Keratinocyte (primary cell): ENCODE measurements around the gene OGFRL1. TPM values are rescaled to one million over a fixed set of nuclear protein-coding genes. Genes with fewer than 3 reads are reported as not detected.

ENCODE experiments used
- DNase-seq: peaks from one replicate; pipeline ENCODE4 v3.0.0-alpha.2; 2011; ENCODE audit warnings: low read depth, missing footprints, low spot score
- FAIRE-seq: peaks from 2 replicates; lab custom pipeline; 2011; peaks lifted over from hg19 to GRCh38; lab: Jason Lieb, UNC
- H2AFZ ChIP-seq: 2 replicates; pipeline ENCODE4 v1.6.0; 2012; ENCODE audit warnings: low read length, control low read depth, inconsistent platforms; ENCODE audit not compliant: control insufficient read depth
- H3K27ac ChIP-seq: 2 replicates; pipeline ENCODE4 v1.5.1; 2011; ENCODE audit warnings: low read length; ENCODE audit not compliant: control insufficient read depth, insufficient read depth
- H3K27me3 ChIP-seq: 3 replicates; pipeline ENCODE4 v1.6.0; 2011; ENCODE audit warnings: low read length; ENCODE audit not compliant: control insufficient read depth, insufficient read depth; ENCODE audit errors: extremely low read depth
- H3K36me3 ChIP-seq, 2 experiments: 2 replicates in 1 of 2; 3 replicates in 1 of 2; pipeline ENCODE4 v1.5.1; 2011; ENCODE audit warnings: low read length in 2 of 2, mild to moderate bottlenecking in 1 of 2; ENCODE audit not compliant: control insufficient read depth in 2 of 2, insufficient read depth in 2 of 2; ENCODE audit errors: extremely low read depth in 1 of 2
- H3K4me1 ChIP-seq: 3 replicates; pipeline ENCODE4 v1.5.1; 2011; ENCODE audit warnings: low read length; ENCODE audit not compliant: control insufficient read depth, insufficient read depth; ENCODE audit errors: extremely low read depth
- H3K4me2 ChIP-seq: 3 replicates; pipeline ENCODE4 v1.6.0; 2011; ENCODE audit warnings: low read depth, low read length; ENCODE audit not compliant: control insufficient read depth, insufficient read depth; ENCODE audit errors: extremely low read depth
- H3K4me3 ChIP-seq, 3 experiments: fragments of 200-600 bp in 1 of 3; sonication (generic) in 1 of 3; 2 replicates in 2 of 3; 3 replicates in 1 of 3; pipeline ENCODE4 v1.5.1; 2011 to 2016; ENCODE audit warnings: low read length in 3 of 3, mild to moderate bottlenecking in 3 of 3, control low read depth in 2 of 3, inconsistent platforms in 1 of 3, low read depth in 1 of 3, mixed read lengths in 1 of 3, mixed run types in 1 of 3, moderate library complexity in 1 of 3; ENCODE audit not compliant: control insufficient read depth in 2 of 3, insufficient read depth in 2 of 3; ENCODE audit errors: extremely low read depth in 1 of 3
- H3K79me2 ChIP-seq: 2 replicates; pipeline ENCODE4 v1.6.0; 2012; ENCODE audit warnings: low read length; ENCODE audit not compliant: control insufficient read depth, insufficient read depth
- H3K9ac ChIP-seq: 3 replicates; pipeline ENCODE4 v1.6.0; 2011; ENCODE audit warnings: low read length; ENCODE audit not compliant: control insufficient read depth, insufficient read depth; ENCODE audit errors: extremely low read depth
- H3K9me1 ChIP-seq: 3 replicates; pipeline ENCODE4 v1.6.0; 2011; ENCODE audit warnings: low read length; ENCODE audit not compliant: control insufficient read depth, insufficient read depth; ENCODE audit errors: extremely low read depth
- H3K9me3 ChIP-seq: 2 replicates; pipeline ENCODE4 v1.5.1; 2012; ENCODE audit warnings: low read depth, low read length; ENCODE audit not compliant: control insufficient read depth
- H4K20me1 ChIP-seq: 3 replicates; pipeline ENCODE4 v1.6.0; 2011; ENCODE audit warnings: low read length; ENCODE audit not compliant: control insufficient read depth, insufficient read depth; ENCODE audit errors: extremely low read depth
- CTCF ChIP-seq, 3 experiments: IDR thresholded peaks in 1 of 3; conservative IDR thresholded peaks in 1 of 3; optimal IDR thresholded peaks in 1 of 3; 2 replicates in 2 of 3; 3 replicates in 1 of 3; pipeline versions ENCODE3 to v1.5.1; 2011; ENCODE audit warnings: low read length in 3 of 3, mild to moderate bottlenecking in 3 of 3, moderate library complexity in 2 of 3, control low read depth in 1 of 3, inconsistent platforms in 1 of 3; ENCODE audit not compliant: insufficient read depth in 2 of 3; ENCODE audit errors: extremely low read depth in 1 of 3
- EZH2 ChIP-seq: IDR thresholded peaks from one replicate; pipeline ENCODE4 v1.6.1; 2012; ENCODE audit warnings: inconsistent platforms, mild to moderate bottlenecking, low read length, moderate library complexity
- dilution Hi-C: fragments of 300-500 bp; cut with MboI; formaldehyde crosslinking; loops from one replicate; pipeline ENCODE4 v1.7.0; 2020; ENCODE audit warnings: low sequenced_read_pairs; ENCODE audit not compliant: extremely low pct_ligation_motif_present
- polyA minus RNA-seq, 3 experiments: library from RNA; depleted of rRNA, polyadenylated mRNA; stranded (reverse); fragments of >200 nt; gene quantifications; 1 replicate in 1 of 3; 2 replicates in 1 of 3; 3 replicates in 1 of 3; pipeline ENCODE4 v1.2.3, GENCODE V29; 2011
- polyA plus RNA-seq, 5 experiments: library from polyadenylated mRNA; depleted of rRNA in 3 of 5; stranded (reverse) in 3 of 5; stranded (forward) in 1 of 5; unstranded in 1 of 5; fragments of >200 nt; gene quantifications; 1 replicate in 1 of 5; 2 replicates in 3 of 5; 3 replicates in 1 of 5; pipeline versions ENCODE4 v1.2.1 to v1.2.3, GENCODE V29; 2011 to 2012; ENCODE audit warnings: missing spikeins in 2 of 5, low read depth in 1 of 5, low replicate concordance in 1 of 5

The OGFRL1 gene
- polyA plus RNA-seq (5.6 to 9.3 TPM (median 6.7 TPM) in 3 replicates), polyA minus RNA-seq (2.7 to 7.8 TPM (median 5.3 TPM) in 3 replicates)
- 5.3 TPM for polyA plus RNA-seq (2011; ENCODE audit: low read depth)
- 5.7 and 9.8 TPM in 2 replicates for polyA plus RNA-seq (2011; cell fraction: cytosol; rRNA removed)
- polyA plus RNA-seq (2011; cell fraction: nucleus; rRNA removed) = 4.8 and 6.4 TPM in 2 replicates
- polyA plus RNA-seq (2012; ENCODE audit: low replicate concordance) = 6.1 and 6.4 TPM in 2 replicates
- polyA minus RNA-seq (2011; cell fraction: cytosol; rRNA and poly(A)+ RNA removed) = 8.2 TPM
- 5.8 and 9.4 TPM in 2 replicates for polyA minus RNA-seq (2011; cell fraction: nucleus; rRNA and poly(A)+ RNA removed)

GRCh38 chr6:71288228-71289038 is at the start of gene OGFRL1:
OGFRL1 (plus strand) TSS chr6:71288811; CDS start chr6:71288937, 126 bp downstream.
- Histone ChIP-seq H3K4me3 (peak within 1 kb of the TSS; percentile 62 to 77 (median 73)), H3K27me3 (no peaks in the 10 kb centered on the region), H3K4me2 (peak within 1 kb of the TSS; percentile 95), H2AFZ (peak within 1 kb of the TSS; percentile 78), H3K9me1 (no peaks in the 10 kb centered on the region), H3K9me3 (no peaks in the 10 kb centered on the region), H3K27ac (peak within 1 kb of the TSS; percentile 21), H3K4me1 (peaks cover 32% of the 10 kb centered on the region), H3K79me2 (peaks cover 10% of the 10 kb centered on the region), H4K20me1 (no peaks in the 10 kb centered on the region), H3K9ac (peak within 1 kb of the TSS; percentile 76), H3K36me3 (no peaks in the 10 kb centered on the region)
- TF ChIP-seq CTCF (optimal IDR thresholded peaks at IDR 0.05 in 1 of 3, IDR thresholded peaks at IDR 0.05 in 1 of 3, conservative IDR thresholded peaks at IDR 0.05 in 1 of 3; ENCODE audit: extremely low read depth in 1 of 3, insufficient read depth in 2 of 3, low read length in 3 of 3) (peak in 1 of 3 experiments; percentile 52), EZH2 (no peak)
- no peak for DNase-seq
- dilution Hi-C loops = no loop called here
- FAIRE-seq = no peak

- H3K36me3 ChIP-seq = no peaks in the 10 kb centered on the region
- H3K9me3 ChIP-seq = no peaks in the 10 kb centered on the region
- no peaks in the 10 kb centered on the region for H3K79me2 ChIP-seq
- dilution Hi-C loops = no loop called here
- no peak overlapping the region for H2AFZ ChIP-seq
- no peak for TF ChIP-seq CTCF (optimal IDR thresholded peaks at IDR 0.05 in 1 of 3, IDR thresholded peaks at IDR 0.05 in 1 of 3, conservative IDR thresholded peaks at IDR 0.05 in 1 of 3; ENCODE audit: extremely low read depth in 1 of 3, insufficient read depth in 2 of 3, low read length in 3 of 3)
- TF ChIP-seq EZH2 = no peak
- H3K9me1 ChIP-seq = no peaks in the 10 kb centered on the region
- no peaks in the 10 kb centered on the region for H3K27me3 ChIP-seq
- no peak overlapping the region for H3K4me2 ChIP-seq
- H4K20me1 ChIP-seq = no peaks in the 10 kb centered on the region
- FAIRE-seq (no peak), DNase-seq (no peak)
- no peak overlapping the region for H3K9ac ChIP-seq
- H3K4me3 ChIP-seq = no peak overlapping the region
- no peak overlapping the region for H3K27ac ChIP-seq
- no peaks in the 10 kb centered on the region for H3K4me1 ChIP-seq
These were observed 48.9 kb upstream of the OGFRL1 start for GRCh38 chr6:71239694-71240093.
